Thyroid gland (tissue), 4 donors: ENCODE data around the gene GLRB.

Experiments used
- POLR2A ChIP-seq, 2 donors: fragments of 450-650 bp; IDR thresholded peaks; one replicate each; pipeline ENCODE4 v1.6.1; 2017; ENCODE audit warnings: antibody characterized with exemption in 2 of 2, mild to moderate bottlenecking in 2 of 2, moderate library complexity in 1 of 2
- TF ChIP-seq, protein P1 (sequence below), 6 experiments: fragments of 200-600 bp in 3 of 6; fragments of 450-650 bp in 3 of 6; sonication (generic) in 3 of 6; IDR thresholded peaks; one replicate each; pipeline ENCODE4 v1.5.1; 2016 to 2019; ENCODE audit warnings: antibody characterized with exemption in 6 of 6, mild to moderate bottlenecking in 2 of 6, inconsistent platforms in 1 of 6, moderate library complexity in 1 of 6

GRCh38 chr4:157184300-157184699, 108.3 kb downstream of the GLRB start:
- TF ChIP-seq, protein P1, sequence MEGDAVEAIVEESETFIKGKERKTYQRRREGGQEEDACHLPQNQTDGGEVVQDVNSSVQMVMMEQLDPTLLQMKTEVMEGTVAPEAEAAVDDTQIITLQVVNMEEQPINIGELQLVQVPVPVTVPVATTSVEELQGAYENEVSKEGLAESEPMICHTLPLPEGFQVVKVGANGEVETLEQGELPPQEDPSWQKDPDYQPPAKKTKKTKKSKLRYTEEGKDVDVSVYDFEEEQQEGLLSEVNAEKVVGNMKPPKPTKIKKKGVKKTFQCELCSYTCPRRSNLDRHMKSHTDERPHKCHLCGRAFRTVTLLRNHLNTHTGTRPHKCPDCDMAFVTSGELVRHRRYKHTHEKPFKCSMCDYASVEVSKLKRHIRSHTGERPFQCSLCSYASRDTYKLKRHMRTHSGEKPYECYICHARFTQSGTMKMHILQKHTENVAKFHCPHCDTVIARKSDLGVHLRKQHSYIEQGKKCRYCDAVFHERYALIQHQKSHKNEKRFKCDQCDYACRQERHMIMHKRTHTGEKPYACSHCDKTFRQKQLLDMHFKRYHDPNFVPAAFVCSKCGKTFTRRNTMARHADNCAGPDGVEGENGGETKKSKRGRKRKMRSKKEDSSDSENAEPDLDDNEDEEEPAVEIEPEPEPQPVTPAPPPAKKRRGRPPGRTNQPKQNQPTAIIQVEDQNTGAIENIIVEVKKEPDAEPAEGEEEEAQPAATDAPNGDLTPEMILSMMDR (IDR thresholded peaks at IDR 0.05), result no peak
- TF ChIP-seq POLR2A (IDR thresholded peaks at IDR 0.05), result no peak
